A673 (cell line): Measurements from ENCODE around the gene CLASP1. TPM values are rescaled to one million over a fixed set of nuclear protein-coding genes. Genes with fewer than 3 reads are reported as not detected.

Source experiments
- BruUV-seq: library from RNA; stranded (reverse); fragments of 400-500 nt; replicated peaks from 2 replicates; lab custom pipeline; 2021; lab: Mats Ljungman, UMichigan
- CTCF ChIA-PET: fragments of 300-600 bp; sonication (Branson Sonifier 250); formaldehyde crosslinking; loops from one replicate; lab custom pipeline; 2022; ENCODE audit warnings: antibody characterized with exemption; lab: Charles Lee
- POLR2A ChIA-PET: fragments of 300-600 bp; sonication (Branson Sonifier 250); formaldehyde crosslinking; loops from one replicate; lab custom pipeline; 2022; ENCODE audit warnings: antibody characterized with exemption; ENCODE audit not compliant: low non-redundant PET; lab: Charles Lee
- DNase-seq: peaks from one replicate; pipeline ENCODE4 v3.0.0-alpha.2; 2015; ENCODE audit warnings: low spot score
- H3K27ac ChIP-seq: fragments of 200-600 bp; sonication (generic); 2 replicates; pipeline ENCODE4 v1.5.1; 2016; ENCODE audit warnings: mixed run types, low read depth, mild to moderate bottlenecking, mixed read lengths, antibody characterized with exemption, low read length; ENCODE audit not compliant: poor library complexity, severe bottlenecking
- H3K27me3 ChIP-seq: fragments of 200-600 bp; sonication (generic); replicated peaks from 2 replicates; pipeline ENCODE4 v1.6.1; 2017; ENCODE audit warnings: mixed run types, low read depth, mild to moderate bottlenecking, mixed read lengths, antibody characterized with exemption, low read length; ENCODE audit not compliant: insufficient read depth, poor library complexity
- H3K36me3 ChIP-seq: fragments of 200-600 bp; sonication (generic); 2 replicates; pipeline ENCODE4 v1.6.1; 2016; ENCODE audit warnings: mixed run types, mild to moderate bottlenecking, mixed read lengths, antibody characterized with exemption, low read length; ENCODE audit not compliant: insufficient read depth, poor library complexity, severe bottlenecking
- H3K4me1 ChIP-seq: fragments of 200-600 bp; sonication (generic); 2 replicates; pipeline ENCODE4 v1.6.1; 2017; ENCODE audit warnings: mixed run types, mild to moderate bottlenecking, mixed read lengths, antibody characterized with exemption, low read length; ENCODE audit not compliant: insufficient read depth, poor library complexity, severe bottlenecking
- H3K4me3 ChIP-seq: fragments of 200-600 bp; sonication (generic); 2 replicates; pipeline ENCODE4 v1.5.1; 2016; ENCODE audit warnings: low read depth, mixed run types, mild to moderate bottlenecking, mixed read lengths, low read length; ENCODE audit not compliant: poor library complexity, severe bottlenecking
- H3K9me3 ChIP-seq: fragments of 200-600 bp; sonication (generic); 2 replicates; pipeline ENCODE4 v1.6.1; 2016; ENCODE audit warnings: mixed run types, low read depth, mild to moderate bottlenecking, mixed read lengths, antibody characterized with exemption, low read length; ENCODE audit not compliant: poor library complexity, severe bottlenecking
- EZH2 ChIP-seq: fragments of 200-600 bp; sonication (generic); IDR thresholded peaks from 2 replicates; pipeline ENCODE4 v1.6.1; 2017; ENCODE audit warnings: borderline replicate concordance, low read depth, mild to moderate bottlenecking, mixed read lengths, antibody characterized with exemption, low read length; ENCODE audit not compliant: poor library complexity, severe bottlenecking
- intact Hi-C: fragments of 100-400 bp; cut with micrococcal nuclease; formaldehyde crosslinking; loops from one replicate; pipeline ENCODE4 v1.10.0; 2022; ENCODE audit not compliant: unreplicated experiment
- total RNA-seq: library from RNA; stranded (reverse); gene quantifications from 2 replicates; pipeline ENCODE4 v1.2.3, GENCODE V29; 2021
- TF ChIP-seq, protein P1 (sequence below): fragments of 300-800, 200-600 bp; sonication (generic); conservative IDR thresholded peaks from 2 replicates; pipeline ENCODE4 v1.5.1; 2017; ENCODE audit warnings: low read depth, mild to moderate bottlenecking, antibody characterized with exemption, low read length, moderate library complexity, mixed read lengths

CLASP1 gene
- total RNA-seq, 1 experiment from 2014 or later = 69.1 TPM

DNA sequence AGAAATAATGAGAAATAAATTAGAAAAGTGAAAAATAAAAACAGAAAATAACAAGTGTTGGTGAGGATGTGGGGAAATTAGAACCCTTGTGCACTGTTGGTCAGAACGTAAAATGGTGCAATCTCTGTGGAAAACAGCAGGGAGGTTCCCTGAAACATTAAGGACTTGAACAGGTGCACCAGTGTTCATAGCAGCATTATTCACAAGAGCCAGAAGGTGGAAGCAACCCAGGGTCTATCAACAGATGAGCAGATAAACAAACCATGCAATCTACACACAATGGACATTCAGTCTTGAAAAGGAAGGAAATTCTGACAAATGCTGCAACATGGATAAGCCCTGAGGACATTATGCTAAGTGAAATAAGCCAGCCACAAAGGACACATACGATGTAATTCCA, 306.1 kb downstream of the CLASP1 start:
- TF ChIP-seq EZH2 = no peak
- TF ChIP-seq, protein P1, sequence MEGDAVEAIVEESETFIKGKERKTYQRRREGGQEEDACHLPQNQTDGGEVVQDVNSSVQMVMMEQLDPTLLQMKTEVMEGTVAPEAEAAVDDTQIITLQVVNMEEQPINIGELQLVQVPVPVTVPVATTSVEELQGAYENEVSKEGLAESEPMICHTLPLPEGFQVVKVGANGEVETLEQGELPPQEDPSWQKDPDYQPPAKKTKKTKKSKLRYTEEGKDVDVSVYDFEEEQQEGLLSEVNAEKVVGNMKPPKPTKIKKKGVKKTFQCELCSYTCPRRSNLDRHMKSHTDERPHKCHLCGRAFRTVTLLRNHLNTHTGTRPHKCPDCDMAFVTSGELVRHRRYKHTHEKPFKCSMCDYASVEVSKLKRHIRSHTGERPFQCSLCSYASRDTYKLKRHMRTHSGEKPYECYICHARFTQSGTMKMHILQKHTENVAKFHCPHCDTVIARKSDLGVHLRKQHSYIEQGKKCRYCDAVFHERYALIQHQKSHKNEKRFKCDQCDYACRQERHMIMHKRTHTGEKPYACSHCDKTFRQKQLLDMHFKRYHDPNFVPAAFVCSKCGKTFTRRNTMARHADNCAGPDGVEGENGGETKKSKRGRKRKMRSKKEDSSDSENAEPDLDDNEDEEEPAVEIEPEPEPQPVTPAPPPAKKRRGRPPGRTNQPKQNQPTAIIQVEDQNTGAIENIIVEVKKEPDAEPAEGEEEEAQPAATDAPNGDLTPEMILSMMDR = no peak
- ChIA-PET CTCF (no interaction called here), POLR2A (no interaction called here)
- no peak for DNase-seq
- Histone ChIP-seq H3K27me3 (no peaks in the 10 kb centered on the region), H3K36me3 (peaks cover 38% of the 10 kb centered on the region), H3K4me3 (no peak overlapping the region), H3K9me3 (no peaks in the 10 kb centered on the region), H3K27ac (no peak overlapping the region), H3K4me1 (no peaks in the 10 kb centered on the region)
- intact Hi-C loops = no loop called here
- no TSS peak for BruUV-seq

DNA sequence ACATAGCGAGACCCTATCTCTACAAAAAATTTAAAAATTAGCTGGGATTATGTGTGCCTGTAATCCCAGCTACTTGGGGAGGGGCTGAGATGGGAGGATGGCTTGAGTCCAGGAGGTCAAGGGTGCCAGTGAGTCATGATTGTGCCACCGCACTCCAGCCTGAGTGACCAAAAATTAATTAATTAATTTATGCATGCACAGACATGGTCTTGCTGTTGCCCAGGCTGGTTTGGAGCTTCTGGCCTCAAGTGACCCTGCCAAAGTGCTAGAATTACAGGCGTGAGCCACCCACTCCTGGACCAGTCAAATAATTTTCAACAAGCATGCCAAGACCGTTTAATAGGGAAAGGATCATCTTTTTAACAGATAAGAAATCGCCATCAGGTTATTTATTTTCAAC, 306.5 kb downstream of the CLASP1 start:
- ChIA-PET POLR2A (no interaction called here), CTCF (no interaction called here)
- intact Hi-C loops = no loop called here
- peaks cover 34% of the 10 kb centered on the region for H3K36me3 ChIP-seq
- no peaks in the 10 kb centered on the region for H3K4me1 ChIP-seq
- no peak for DNase-seq
- TF ChIP-seq, protein P1 = no peak
- TF ChIP-seq EZH2 = no peak
- H3K27me3 ChIP-seq = no peaks in the 10 kb centered on the region
- no peaks in the 10 kb centered on the region for H3K9me3 ChIP-seq
- H3K27ac ChIP-seq = no peak overlapping the region
- BruUV-seq = no TSS peak
- H3K4me3 ChIP-seq = no peak overlapping the region

DNA sequence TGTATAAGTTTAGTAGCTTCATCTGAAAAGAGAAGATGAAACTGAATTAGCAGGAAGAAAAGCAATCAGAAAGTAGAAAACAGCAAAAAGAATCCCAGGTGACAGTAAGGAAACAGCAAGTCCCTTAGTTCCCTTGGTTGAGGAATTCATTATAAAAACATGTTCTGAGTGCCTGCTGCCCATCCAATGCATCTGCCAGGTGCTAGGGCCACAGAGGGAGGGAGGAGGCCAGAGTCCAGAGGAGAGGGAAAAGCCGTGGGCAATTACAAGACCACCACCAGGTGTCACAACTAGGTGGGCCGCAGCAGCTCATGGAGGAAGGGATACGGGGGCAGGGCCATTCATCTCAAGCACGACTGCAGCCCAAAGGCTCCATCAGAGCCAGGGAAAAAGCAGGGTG, 308.3 kb downstream of the CLASP1 start:
- CTCF ChIA-PET = no interaction called here
- no peak for DNase-seq
- intact Hi-C loops = no loop called here

More for the DNA sequence above, 308.3 kb downstream of the CLASP1 start:
- Histone ChIP-seq H3K9me3 (no peaks in the 10 kb centered on the region), H3K27me3 (no peaks in the 10 kb centered on the region), H3K27ac (no peak overlapping the region), H3K4me1 (peaks cover 4% of the 10 kb centered on the region), H3K4me3 (no peak overlapping the region), H3K36me3 (peaks cover 24% of the 10 kb centered on the region)
- BruUV-seq = no TSS peak
- no peak for TF ChIP-seq EZH2
- TF ChIP-seq, protein P1 = no peak
- POLR2A ChIA-PET = no interaction called here
